ENCODE data around the gene MGMT.

Gene MGMT

GRCh38 chr10:129466703-129467358 lies at the start of gene MGMT:
TSS of gene MGMT (plus strand) at chr10:129467241.
- in situ Hi-C loops (cut with HindIII; ENCODE audit: low sequenced_read_pairs), result no loop called here
- TF ChIP-seq, protein P1, sequence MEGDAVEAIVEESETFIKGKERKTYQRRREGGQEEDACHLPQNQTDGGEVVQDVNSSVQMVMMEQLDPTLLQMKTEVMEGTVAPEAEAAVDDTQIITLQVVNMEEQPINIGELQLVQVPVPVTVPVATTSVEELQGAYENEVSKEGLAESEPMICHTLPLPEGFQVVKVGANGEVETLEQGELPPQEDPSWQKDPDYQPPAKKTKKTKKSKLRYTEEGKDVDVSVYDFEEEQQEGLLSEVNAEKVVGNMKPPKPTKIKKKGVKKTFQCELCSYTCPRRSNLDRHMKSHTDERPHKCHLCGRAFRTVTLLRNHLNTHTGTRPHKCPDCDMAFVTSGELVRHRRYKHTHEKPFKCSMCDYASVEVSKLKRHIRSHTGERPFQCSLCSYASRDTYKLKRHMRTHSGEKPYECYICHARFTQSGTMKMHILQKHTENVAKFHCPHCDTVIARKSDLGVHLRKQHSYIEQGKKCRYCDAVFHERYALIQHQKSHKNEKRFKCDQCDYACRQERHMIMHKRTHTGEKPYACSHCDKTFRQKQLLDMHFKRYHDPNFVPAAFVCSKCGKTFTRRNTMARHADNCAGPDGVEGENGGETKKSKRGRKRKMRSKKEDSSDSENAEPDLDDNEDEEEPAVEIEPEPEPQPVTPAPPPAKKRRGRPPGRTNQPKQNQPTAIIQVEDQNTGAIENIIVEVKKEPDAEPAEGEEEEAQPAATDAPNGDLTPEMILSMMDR (IDR thresholded peaks at IDR 0.05; ENCODE audit: low read depth, low read length, missing control alignments), result no peak
- H3K4me3 ChIP-seq (ENCODE audit: low read depth, low read length), result peak within 1 kb of the TSS; percentile 70
- peak; percentile 28 for DNase-seq (ENCODE audit: low read depth)

- TF ChIP-seq, protein P1 (IDR thresholded peaks at IDR 0.05; ENCODE audit: low read depth, low read length, missing control alignments), result no peak
- no peak for DNase-seq (ENCODE audit: low read depth)
- no peak overlapping the region for H3K4me3 ChIP-seq (ENCODE audit: low read depth, low read length)
- in situ Hi-C loops (cut with HindIII; ENCODE audit: low sequenced_read_pairs), result no loop called here
These were observed 49.2 kb upstream of the MGMT start for GRCh38 chr10:129417870-129418269.

DNA sequence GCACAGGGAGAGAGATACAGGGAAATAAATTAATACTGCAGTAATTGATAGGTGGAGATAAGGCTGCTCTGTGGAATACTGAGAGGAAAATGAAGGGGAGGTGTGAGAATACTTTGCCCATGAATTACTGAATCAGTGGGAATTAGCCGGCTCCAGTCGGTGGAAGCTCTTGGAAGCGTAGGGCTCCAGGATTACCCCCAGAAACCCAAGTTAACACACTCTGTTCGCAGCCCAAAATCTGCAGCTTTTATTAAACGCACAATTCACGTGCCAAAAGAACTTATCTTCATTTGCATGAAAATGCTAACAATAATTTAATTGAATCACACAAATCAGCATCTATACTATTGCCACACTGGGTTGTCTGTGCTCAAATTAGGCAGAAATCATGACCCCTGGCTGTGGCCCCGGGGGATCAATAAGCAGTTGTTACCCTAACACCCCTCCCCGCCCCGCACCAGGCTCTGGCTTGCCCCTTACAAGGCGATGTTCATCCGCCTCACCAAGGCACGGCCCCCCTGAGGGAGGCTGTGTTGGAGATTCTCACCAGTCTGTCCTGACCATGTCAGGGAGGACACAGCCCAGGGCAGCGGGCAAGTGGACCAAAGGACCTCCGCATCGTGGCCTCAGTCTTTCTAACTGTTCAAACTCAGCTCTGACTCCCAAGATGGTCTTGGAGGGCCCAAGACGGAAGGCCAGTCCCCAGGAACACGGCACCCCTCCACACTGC lies 48.4 kb upstream of the MGMT start:
- in situ Hi-C loops (cut with HindIII; ENCODE audit: low sequenced_read_pairs), result no loop called here
- no peak overlapping the region for H3K4me3 ChIP-seq (ENCODE audit: low read depth, low read length)
- TF ChIP-seq, protein P1 (IDR thresholded peaks at IDR 0.05; ENCODE audit: low read depth, low read length, missing control alignments), result no peak
- DNase-seq (ENCODE audit: low read depth), result no peak

- DNase-seq (ENCODE audit: low read depth), result no peak
- no peak overlapping the region for H3K4me3 ChIP-seq (ENCODE audit: low read depth, low read length)
- TF ChIP-seq, protein P1 (IDR thresholded peaks at IDR 0.05; ENCODE audit: low read depth, low read length, missing control alignments), result no peak
- in situ Hi-C loops (cut with HindIII; ENCODE audit: low sequenced_read_pairs), result no loop called here
These were observed 47.6 kb upstream of the MGMT start for GRCh38 chr10:129419397-129419796.

GRCh38 chr10:129421399-129422010 lies 45.5 kb upstream of the MGMT start:
- in situ Hi-C loops (cut with HindIII; ENCODE audit: low sequenced_read_pairs), result no loop called here
- TF ChIP-seq, protein P1 (IDR thresholded peaks at IDR 0.05; ENCODE audit: low read depth, low read length, missing control alignments), result no peak
- DNase-seq (ENCODE audit: low read depth), result no peak
- no peak overlapping the region for H3K4me3 ChIP-seq (ENCODE audit: low read depth, low read length)

- in situ Hi-C loops (cut with HindIII; ENCODE audit: low sequenced_read_pairs), result no loop called here
- H3K4me3 ChIP-seq (ENCODE audit: low read depth, low read length), result no peak overlapping the region
- DNase-seq (ENCODE audit: low read depth), result no peak
- TF ChIP-seq, protein P1 (IDR thresholded peaks at IDR 0.05; ENCODE audit: low read depth, low read length, missing control alignments), result no peak
These were observed 42.1 kb upstream of the MGMT start for GRCh38 chr10:129424978-129425377.
